Muscle of leg (tissue), 11 donors: ENCODE data around the gene CCDC124. TPM values are rescaled to one million over a fixed set of nuclear protein-coding genes. Genes with fewer than 3 reads are reported as not detected.
A peak's percentile ranks its signal among the peaks of the same experiment; 100 is the strongest.

Experiments used
- DNase-seq: peaks from one replicate; pipeline ENCODE4 v3.0.0; 2013
- H3K27ac ChIP-seq: one replicate; pipeline ENCODE4 v1.5.1; 2013; ENCODE audit warnings: mild to moderate bottlenecking, low read length, control low read depth
- H3K27me3 ChIP-seq: one replicate; pipeline ENCODE4 v1.6.1; 2013; ENCODE audit warnings: low read length; ENCODE audit not compliant: control insufficient read depth, insufficient read depth
- H3K36me3 ChIP-seq: one replicate; pipeline ENCODE4 v1.6.1; 2013; ENCODE audit warnings: low read length; ENCODE audit not compliant: control insufficient read depth, insufficient read depth
- H3K4me1 ChIP-seq: one replicate; pipeline ENCODE4 v1.6.1; 2013; ENCODE audit warnings: low read length; ENCODE audit not compliant: control insufficient read depth, insufficient read depth
- H3K4me3 ChIP-seq: one replicate; pipeline ENCODE4 v1.5.1; 2013; ENCODE audit warnings: low read length, control low read depth
- H3K9me3 ChIP-seq: replicated peaks from 2 replicates; pipeline ENCODE4 v1.6.1; 2013; ENCODE audit warnings: low read depth, low read length; ENCODE audit not compliant: control insufficient read depth
- WGBS: methylation state at CpG from one replicate; pipeline ENCODE4 v1.1.5; 2013; ENCODE audit warnings: missing lambda C conversion rate; ENCODE audit not compliant: insufficient coverage; 5-methylcytosine and 5-hydroxymethylcytosine counted together
- polyA plus RNA-seq, 8 donors: library from polyadenylated mRNA; unstranded; fragments of 120-200 nt; gene quantifications; one replicate each; pipeline versions ENCODE4 v1.2.1 to v1.2.3, GENCODE V29; 2013; ENCODE audit warnings: inconsistent platforms in 1 of 8, low replicate concordance in 1 of 8; ENCODE audit not compliant: insufficient read length in 8 of 8, insufficient read depth in 1 of 8
- total RNA-seq: library from RNA; stranded (reverse); fragments of 120-200 nt; gene quantifications from one replicate; pipeline ENCODE4 v1.2.4, GENCODE V29; 2013

Gene CCDC124
- total and polyA plus RNA-seq, 9 donors: 16.4 to 78.0 (median 68.9) TPM

DNA sequence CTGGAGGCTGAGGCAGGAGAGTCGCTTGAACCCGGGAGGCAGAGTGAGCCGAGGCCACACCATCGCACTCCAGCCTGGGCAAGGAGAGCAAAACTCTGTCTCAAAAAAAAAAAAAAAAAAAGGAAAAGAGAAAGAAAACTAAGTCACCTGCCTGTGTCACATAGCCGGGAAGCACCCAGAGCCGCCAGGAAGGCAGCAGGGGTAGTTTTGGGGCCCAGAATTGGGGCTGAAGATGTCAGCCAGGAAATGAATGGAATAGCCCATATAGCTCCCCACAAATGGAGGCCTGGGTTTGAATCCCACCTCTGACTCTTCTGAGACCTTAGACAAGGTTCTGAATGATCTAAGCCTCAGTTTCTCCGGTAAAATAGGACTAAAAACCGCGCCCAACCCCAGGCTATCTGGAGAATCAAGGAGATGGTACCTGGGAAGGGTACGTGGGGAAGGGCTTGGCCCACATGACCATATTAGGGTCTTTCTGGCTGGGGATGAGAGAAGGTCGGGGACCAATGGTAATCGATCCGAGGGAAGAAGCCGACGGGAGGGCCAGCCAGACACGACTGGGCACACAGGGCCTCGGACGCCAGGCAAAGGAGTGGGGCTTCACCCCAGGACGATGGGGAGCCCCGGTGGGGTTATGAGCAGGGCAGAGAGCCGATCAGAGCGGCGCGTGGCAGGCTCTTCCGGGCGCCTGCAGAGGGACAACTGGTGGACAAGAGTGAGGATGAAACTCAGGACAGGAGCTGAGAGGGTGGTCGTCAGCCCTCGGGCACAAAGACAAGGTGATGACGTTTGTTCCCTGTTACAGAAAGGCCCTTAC is 14.4 kb downstream of the CCDC124 start:
- Histone ChIP-seq H3K4me1 (peaks cover 51% of the 10 kb centered on the region), H3K9me3 (no peaks in the 10 kb centered on the region), H3K36me3 (peaks cover 19% of the 10 kb centered on the region), H3K27me3 (peaks cover 37% of the 10 kb centered on the region), H3K4me3 (peak overlapping the region; percentile 51), H3K27ac (peak overlapping the region; percentile 72)
- no peak for DNase-seq
- WGBS: 16% methylated on average over 25 of the region's 29 CpGs

- H3K27ac ChIP-seq: no peak overlapping the region
- peaks cover 59% of the 10 kb centered on the region for H3K4me1 ChIP-seq
- peaks cover 45% of the 10 kb centered on the region for H3K27me3 ChIP-seq
- H3K9me3 ChIP-seq: no peaks in the 10 kb centered on the region
- under 1% methylated on average over 58 of the region's 92 CpGs for WGBS
- peaks cover 12% of the 10 kb centered on the region for H3K36me3 ChIP-seq
- peak overlapping the region; percentile 51 for H3K4me3 ChIP-seq
- DNase-seq: peak; percentile 98
These were observed 15.1 kb downstream of the CCDC124 start for GRCh38 chr19:17947815-17948513.

- H3K27me3 ChIP-seq: peaks cover 50% of the 10 kb centered on the region
- WGBS: 1% methylated on average over 9 of the region's 16 CpGs
- no peak overlapping the region for H3K27ac ChIP-seq
- peaks cover 9% of the 10 kb centered on the region for H3K36me3 ChIP-seq
- H3K4me3 ChIP-seq: peak overlapping the region; percentile 36
- no peaks in the 10 kb centered on the region for H3K9me3 ChIP-seq
- peak; percentile 67 for DNase-seq
- H3K4me1 ChIP-seq: peaks cover 59% of the 10 kb centered on the region
These were observed 15.7 kb downstream of the CCDC124 start for GRCh38 chr19:17948514-17948900.

- peaks cover 3% of the 10 kb centered on the region for H3K36me3 ChIP-seq
- 18% methylated on average over 39 of the region's 49 CpGs for WGBS
- peaks cover 52% of the 10 kb centered on the region for H3K4me1 ChIP-seq
These were observed 16.4 kb downstream of the CCDC124 start for GRCh38 chr19:17948931-17949930.

GRCh38 chr19:17949956-17950309 is 17.1 kb downstream of the CCDC124 start:
- Histone ChIP-seq H3K27me3 (peaks cover 64% of the 10 kb centered on the region), H3K9me3 (no peaks in the 10 kb centered on the region), H3K27ac (no peak overlapping the region), H3K4me1 (peaks cover 49% of the 10 kb centered on the region), H3K36me3 (peaks cover 3% of the 10 kb centered on the region), H3K4me3 (no peak overlapping the region)
- DNase-seq: no peak
- WGBS: 6% methylated on average over 6 of the region's 11 CpGs

More at GRCh38 chr19:17948931-17949930, 16.4 kb downstream of the CCDC124 start:
- no peaks in the 10 kb centered on the region for H3K9me3 ChIP-seq
- peak; percentile 38 for DNase-seq
- peaks cover 57% of the 10 kb centered on the region for H3K27me3 ChIP-seq
- no peak overlapping the region for H3K4me3 ChIP-seq
- H3K27ac ChIP-seq: no peak overlapping the region

DNA sequence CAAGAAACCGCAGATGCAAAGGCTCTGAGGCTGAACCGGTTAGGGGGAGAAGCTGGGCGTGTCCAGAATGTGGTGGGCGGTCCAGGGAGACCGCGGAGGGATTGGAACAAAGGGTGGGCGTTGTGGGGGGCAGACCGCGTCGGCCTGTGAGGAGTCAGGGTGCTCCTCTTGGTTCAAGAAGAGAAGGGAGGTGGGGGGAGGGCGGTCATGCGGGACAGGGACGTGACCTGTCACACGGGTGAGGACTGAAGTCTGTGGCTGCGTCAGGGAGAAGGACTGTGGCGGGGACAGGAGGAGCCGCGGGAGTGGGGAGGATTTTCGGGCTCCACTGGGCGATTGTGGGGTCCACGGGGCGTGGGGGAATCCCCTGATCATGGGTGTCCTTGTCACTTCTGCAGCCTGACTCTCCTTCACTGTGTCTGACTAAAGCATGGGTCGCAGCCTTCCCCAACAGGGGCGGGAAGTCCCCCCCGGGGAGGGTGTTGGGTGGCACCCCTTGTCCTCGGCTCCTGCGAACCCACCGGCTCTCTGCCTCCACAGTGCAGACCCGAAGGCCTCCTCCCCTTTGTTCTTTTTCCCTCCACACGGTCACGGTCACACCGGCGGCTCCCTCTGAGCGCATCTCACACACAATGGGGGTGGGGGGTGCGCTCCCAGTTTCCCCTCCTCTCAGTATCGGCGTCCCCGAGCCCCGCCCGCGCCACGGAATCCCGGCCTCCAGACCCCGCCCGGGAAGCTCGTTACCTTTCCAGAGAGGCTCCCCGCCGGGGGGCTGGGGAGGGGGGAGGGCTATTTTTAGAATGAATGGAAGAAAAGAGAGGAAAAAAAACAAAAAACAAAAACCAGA is 17.7 kb downstream of the CCDC124 start:
- peaks cover 66% of the 10 kb centered on the region for H3K27me3 ChIP-seq
- H3K36me3 ChIP-seq: no peaks in the 10 kb centered on the region
- H3K27ac ChIP-seq: no peak overlapping the region
- WGBS: 2% methylated on average over 15 of the region's 48 CpGs
- no peaks in the 10 kb centered on the region for H3K9me3 ChIP-seq
- DNase-seq: peak; percentile 34
- H3K4me3 ChIP-seq: no peak overlapping the region
- peaks cover 49% of the 10 kb centered on the region for H3K4me1 ChIP-seq

GRCh38 chr19:17951157-17951989 is 18.6 kb downstream of the CCDC124 start:
- peaks cover 49% of the 10 kb centered on the region for H3K4me1 ChIP-seq
- no peak overlapping the region for H3K4me3 ChIP-seq
- WGBS: 2% methylated on average over 19 of the region's 33 CpGs
- H3K9me3 ChIP-seq: no peaks in the 10 kb centered on the region
- no peak for DNase-seq
- peaks cover 70% of the 10 kb centered on the region for H3K27me3 ChIP-seq
- no peak overlapping the region for H3K27ac ChIP-seq
- no peaks in the 10 kb centered on the region for H3K36me3 ChIP-seq

DNA sequence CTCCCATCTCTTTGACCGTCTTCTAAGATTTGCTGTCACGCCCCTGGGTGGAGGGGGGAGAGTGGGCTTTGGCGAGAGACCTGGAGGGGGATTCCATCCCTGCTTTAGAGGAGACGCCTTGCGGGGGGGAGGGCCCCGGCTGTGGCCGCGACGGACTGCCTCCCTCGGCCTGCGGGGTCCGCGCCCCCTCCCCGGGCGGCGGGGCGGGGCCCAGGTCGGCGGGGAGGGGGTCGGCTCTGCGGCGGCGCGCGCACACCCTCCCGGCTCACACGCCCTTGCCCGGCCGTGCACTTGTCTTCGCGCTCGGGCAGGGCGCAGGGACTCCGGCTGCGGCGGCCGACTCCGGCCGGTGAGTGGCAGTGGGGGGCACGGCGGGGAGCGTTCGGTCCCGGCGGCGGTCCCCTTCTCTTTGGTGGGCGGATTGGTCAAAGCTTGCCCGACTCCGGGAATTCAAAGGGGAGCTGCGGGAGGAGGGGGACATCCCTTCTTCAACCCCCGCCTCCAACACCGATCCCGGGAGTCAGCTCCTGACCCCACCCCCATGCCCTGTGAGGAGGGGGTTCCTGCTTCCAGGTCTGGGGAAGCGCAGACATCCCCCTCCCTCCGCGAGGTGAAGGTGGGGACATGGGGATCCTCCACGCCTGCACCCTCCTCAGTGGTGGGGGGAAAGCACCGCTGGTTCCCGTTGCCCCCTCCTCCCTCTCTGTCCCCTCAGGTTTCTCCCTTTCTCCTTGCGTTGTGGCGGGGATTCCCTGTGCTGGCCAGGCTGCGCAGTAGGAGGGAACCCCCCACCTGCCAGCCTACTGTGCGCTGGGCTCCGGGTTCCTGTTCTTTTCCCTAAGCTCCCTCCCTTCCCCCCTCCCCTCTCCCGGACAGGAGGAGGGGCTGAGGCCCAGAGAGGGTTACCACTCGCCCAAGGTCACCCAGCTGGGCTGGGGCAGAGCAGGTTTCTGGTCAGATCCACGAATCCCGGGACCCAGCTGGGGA is 19.5 kb downstream of the CCDC124 start:
- H3K27me3 ChIP-seq: peaks cover 75% of the 10 kb centered on the region
- no peak for DNase-seq
- under 1% methylated on average over 44 of the region's 68 CpGs for WGBS
- no peak overlapping the region for H3K27ac ChIP-seq
- H3K4me3 ChIP-seq: no peak overlapping the region
- no peaks in the 10 kb centered on the region for H3K9me3 ChIP-seq
- peaks cover 45% of the 10 kb centered on the region for H3K4me1 ChIP-seq
- H3K36me3 ChIP-seq: no peaks in the 10 kb centered on the region
